ENCODE data around the gene CBFA2T2.
A peak's percentile ranks its signal among the peaks of the same experiment; 100 is the strongest.

CBFA2T2 gene

GRCh38 chr20:33669873-33670640 lies 180.2 kb downstream of the CBFA2T2 start:
- no peak for DNase-seq

DNA sequence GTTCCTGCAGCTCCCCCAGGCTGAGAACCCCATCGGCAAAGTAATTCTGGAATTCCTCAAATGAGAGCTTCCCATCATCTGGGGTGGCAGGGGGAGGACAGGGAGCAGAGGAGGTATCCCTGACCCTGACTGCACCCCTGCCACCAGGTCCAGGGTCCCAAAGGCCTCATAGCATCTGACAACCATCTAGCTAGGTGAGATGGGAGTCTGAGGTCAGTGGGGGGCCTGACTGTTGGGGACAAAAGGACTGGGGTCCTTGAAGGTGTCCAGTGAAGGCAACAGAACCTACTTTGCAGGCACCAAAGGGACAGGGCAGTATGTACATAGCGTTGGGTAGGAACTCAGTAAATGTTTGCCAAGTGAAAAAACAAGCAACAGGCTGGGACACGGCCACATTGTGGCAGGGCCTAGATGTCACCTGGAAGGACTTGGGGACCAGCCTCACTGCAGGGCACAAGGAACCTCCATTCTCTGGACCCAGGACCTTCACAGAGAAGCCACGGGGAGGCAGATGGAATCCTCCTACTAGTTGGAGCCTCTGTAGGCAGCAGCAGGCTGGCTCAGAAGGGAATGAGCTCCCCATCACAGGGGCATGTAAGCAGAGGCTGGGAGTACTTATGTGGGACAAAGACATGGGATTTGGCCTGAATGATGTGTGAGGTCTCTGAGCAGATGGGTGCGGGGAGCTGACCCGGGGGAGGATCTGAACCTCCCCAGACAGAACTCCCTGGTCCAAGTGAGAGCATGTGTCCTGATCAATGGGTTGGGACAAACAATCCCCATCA lies 181.0 kb downstream of the CBFA2T2 start:
- no peak for DNase-seq

- no peak for DNase-seq
Measured at GRCh38 chr20:33671573-33672288, 181.8 kb downstream of the CBFA2T2 start.

DNA sequence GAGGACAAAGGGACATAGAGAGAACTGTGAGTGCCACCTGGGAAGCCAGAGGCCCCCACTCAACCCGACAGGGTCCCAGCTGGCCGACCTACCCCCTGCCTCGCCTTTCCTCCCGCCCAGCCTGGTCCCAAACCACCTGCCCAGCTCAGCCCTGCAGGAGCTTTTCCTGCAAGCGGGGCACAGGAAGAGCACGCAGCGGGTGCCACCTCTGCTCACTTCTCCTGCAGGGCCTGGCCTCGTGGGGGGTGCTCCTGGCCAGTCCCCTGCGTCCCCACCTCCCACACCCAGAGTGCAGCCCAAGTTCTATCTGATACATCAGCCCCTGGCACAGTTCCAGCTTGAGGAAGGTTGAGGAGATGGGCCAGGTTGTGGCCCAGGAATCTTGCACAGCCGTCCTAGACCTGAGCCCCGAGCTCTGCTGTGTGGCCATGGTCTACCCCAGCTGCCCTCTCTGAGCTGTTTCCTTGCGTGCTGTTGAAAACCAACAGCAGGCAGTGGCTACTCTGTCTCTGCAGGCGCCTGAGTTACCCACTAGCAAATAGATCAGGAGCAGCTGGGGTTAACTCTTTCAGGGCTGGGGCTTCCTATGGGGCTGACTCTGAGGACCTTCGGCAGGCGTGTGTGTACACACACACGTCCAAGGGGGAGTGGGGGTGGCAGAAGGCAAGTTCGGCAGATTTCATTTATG lies 182.7 kb downstream of the CBFA2T2 start:
- DNase-seq, result no peak

- no peak for DNase-seq
Measured at GRCh38 chr20:33673114-33673409, 183.2 kb downstream of the CBFA2T2 start.

DNA sequence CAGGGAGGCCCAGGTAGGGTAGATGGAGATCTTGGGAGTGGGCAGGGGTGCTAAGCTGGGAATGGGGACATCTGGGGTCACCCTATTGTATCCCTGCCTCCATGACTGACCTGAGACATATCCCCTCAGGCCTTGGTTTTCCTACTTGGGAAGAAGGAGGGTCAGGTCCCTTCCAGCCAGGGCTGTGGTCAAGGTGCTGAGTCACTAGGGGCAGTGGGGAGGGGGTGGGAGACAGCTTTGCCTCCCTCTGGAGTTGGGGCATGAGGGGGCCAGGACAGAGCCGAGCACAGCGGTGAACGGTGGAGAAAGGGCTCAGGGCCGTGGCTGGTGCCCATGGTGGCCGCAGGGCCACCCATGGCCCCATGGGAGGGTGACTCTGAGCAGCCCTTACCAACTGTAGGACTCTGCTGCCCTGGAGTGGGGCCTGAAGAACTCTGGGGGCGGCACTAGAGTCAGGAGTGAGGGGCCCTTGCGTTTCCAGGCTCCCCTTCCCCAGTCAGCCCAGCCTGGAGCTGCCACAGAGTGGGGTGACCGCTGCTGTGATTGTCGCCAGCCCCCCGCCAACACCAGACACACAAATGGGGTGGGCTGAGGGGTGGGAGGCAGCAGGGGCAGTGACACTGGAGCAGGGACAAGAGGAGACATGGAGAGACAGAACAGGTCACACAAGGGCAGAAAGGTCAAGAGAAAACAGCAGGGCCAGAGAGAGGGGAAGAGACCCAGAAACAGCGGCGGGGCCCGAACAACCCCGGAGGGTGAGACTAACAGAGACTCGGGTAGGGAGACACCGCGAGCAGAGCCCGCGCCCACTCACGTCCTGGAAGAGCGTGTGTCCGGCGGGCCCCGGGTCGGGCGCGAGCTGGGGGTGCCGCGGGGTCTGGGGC lies 183.8 kb downstream of the CBFA2T2 start:
- peak; percentile 62 for DNase-seq

GRCh38 chr20:33674294-33675135 lies 184.6 kb downstream of the CBFA2T2 start, which contains the start of gene NECAB3:
Gene NECAB3 (minus strand): TSS chr20:33674428. CDS start chr20:33674352, 76 bp downstream.
- DNase-seq, result peak; percentile 89

GRCh38 chr20:33675136-33675959 lies 185.5 kb downstream of the CBFA2T2 start:
- DNase-seq, result no peak

- no peak for DNase-seq
Measured at GRCh38 chr20:33676121-33676520, 186.2 kb downstream of the CBFA2T2 start.

GRCh38 chr20:33676652-33677645 lies 187.1 kb downstream of the CBFA2T2 start:
- DNase-seq, result no peak

GRCh38 chr20:33677991-33678702 lies 188.3 kb downstream of the CBFA2T2 start:
- no peak for DNase-seq

GRCh38 chr20:33679758-33680485 lies 190.0 kb downstream of the CBFA2T2 start:
- DNase-seq, result no peak

DNA sequence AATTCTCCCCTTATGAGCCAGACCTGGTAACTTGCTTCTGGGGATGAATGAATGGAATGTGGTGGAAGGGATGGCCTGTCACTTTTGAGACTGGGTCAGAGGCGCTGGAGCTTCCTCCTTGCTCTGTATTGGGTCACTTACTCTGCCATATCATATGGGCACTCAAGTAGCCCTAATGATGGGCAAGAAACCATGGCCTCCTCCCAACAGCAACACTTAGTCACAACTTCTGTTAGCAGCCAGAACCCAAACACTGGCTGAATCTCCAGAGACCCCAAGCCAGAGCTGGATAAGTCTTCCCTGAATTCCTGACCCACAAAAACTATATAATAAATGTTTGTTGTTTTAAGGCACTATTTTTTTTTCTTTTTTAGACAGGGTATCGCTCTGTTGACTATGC lies 190.8 kb downstream of the CBFA2T2 start:
- DNase-seq, result no peak

GRCh38 chr20:33681288-33681687 lies 191.4 kb downstream of the CBFA2T2 start:
- DNase-seq, result no peak

GRCh38 chr20:33681728-33682353 lies 191.9 kb downstream of the CBFA2T2 start:
- DNase-seq, result no peak

DNA sequence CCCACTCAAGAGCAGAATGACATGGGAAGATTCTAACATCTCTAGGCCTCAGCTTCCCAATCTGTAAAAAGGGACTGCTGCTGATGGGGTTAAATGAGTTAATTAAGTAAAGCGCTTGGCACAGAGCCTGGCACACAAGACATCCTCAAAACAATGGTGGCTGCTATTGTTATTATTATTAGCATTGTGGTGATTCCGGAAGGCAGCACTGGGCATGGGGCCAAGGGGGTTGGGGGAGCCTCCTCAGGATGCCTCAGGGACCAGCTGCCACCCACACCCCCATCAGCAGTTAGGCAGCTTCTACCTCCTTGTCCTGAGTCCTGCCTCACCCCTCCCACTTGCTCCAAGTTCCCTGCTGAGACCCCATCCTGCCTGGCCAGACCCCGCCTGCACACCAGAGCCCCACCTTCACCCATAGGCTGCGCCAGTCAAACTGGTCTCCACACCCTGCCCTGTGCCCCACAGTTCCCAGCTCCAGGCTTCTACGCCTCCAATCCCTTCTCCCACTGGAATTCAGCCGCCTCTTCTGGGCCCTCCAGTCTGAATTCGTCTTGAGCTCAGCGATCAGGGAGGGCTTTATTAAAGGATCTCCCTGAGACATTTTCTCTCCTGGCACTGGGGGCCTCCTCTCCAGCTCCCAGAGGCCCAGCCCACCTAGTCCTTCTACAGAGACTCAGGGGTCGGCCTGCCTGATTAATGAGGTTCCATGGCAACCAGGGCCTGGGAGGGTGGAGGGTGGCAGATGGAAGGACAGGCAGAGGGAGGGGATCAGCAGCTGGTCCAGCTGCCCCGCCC lies 194.8 kb downstream of the CBFA2T2 start:
- DNase-seq, result no peak
